WI38 (cell line): ENCODE results near the gene KHK.
A peak's percentile ranks its signal among the peaks of the same experiment; 100 is the strongest.

ENCODE experiments used
- H3K4me3 ChIP-seq: 2 replicates; pipeline ENCODE4 v1.5.1; 2011; ENCODE audit warnings: low read depth, mild to moderate bottlenecking, control low read depth, low read length
- TF ChIP-seq, protein P1 (sequence below): IDR thresholded peaks from 2 replicates; pipeline ENCODE4 v1.5.1; 2012; ENCODE audit warnings: low read depth, mild to moderate bottlenecking, control low read depth, low read length

Gene KHK

DNA sequence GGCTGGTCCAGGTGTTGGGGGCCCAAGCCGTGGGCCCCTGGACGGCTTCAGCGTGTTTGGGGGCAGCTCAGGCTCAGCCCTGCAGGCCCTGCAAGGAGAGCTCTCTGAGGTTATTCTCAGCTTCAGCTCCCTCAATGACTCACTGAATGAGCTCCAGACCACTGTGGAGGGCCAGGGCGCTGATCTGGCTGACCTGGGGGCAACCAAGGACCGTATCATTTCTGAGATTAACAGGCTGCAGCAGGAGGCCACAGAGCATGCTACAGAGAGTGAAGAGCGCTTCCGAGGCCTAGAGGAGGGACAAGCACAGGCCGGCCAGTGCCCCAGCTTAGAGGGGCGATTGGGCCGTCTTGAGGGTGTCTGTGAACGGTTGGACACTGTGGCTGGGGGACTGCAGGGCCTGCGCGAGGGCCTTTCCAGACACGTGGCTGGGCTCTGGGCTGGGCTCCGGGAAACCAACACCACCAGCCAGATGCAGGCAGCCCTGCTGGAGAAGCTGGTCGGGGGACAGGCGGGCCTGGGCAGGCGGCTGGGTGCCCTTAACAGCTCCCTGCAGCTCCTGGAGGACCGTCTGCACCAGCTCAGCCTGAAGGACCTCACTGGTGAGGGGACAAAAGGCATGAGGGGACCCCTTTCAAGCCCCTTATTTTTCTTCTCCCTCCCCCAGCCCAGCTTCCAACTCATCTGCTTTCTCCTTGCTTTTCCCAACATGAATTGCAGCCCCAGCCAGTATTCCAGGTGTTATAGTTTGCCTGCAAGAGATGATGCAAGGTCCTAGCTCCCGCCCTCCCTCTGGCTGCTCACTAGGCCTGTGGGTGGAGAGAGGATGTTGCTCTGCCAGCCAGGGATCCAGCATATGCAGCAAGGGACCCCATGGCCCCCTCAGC lies 2.9 kb upstream of the KHK start:
- no peak overlapping the region for H3K4me3 ChIP-seq
- TF ChIP-seq, protein P1, sequence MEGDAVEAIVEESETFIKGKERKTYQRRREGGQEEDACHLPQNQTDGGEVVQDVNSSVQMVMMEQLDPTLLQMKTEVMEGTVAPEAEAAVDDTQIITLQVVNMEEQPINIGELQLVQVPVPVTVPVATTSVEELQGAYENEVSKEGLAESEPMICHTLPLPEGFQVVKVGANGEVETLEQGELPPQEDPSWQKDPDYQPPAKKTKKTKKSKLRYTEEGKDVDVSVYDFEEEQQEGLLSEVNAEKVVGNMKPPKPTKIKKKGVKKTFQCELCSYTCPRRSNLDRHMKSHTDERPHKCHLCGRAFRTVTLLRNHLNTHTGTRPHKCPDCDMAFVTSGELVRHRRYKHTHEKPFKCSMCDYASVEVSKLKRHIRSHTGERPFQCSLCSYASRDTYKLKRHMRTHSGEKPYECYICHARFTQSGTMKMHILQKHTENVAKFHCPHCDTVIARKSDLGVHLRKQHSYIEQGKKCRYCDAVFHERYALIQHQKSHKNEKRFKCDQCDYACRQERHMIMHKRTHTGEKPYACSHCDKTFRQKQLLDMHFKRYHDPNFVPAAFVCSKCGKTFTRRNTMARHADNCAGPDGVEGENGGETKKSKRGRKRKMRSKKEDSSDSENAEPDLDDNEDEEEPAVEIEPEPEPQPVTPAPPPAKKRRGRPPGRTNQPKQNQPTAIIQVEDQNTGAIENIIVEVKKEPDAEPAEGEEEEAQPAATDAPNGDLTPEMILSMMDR = no peak

DNA sequence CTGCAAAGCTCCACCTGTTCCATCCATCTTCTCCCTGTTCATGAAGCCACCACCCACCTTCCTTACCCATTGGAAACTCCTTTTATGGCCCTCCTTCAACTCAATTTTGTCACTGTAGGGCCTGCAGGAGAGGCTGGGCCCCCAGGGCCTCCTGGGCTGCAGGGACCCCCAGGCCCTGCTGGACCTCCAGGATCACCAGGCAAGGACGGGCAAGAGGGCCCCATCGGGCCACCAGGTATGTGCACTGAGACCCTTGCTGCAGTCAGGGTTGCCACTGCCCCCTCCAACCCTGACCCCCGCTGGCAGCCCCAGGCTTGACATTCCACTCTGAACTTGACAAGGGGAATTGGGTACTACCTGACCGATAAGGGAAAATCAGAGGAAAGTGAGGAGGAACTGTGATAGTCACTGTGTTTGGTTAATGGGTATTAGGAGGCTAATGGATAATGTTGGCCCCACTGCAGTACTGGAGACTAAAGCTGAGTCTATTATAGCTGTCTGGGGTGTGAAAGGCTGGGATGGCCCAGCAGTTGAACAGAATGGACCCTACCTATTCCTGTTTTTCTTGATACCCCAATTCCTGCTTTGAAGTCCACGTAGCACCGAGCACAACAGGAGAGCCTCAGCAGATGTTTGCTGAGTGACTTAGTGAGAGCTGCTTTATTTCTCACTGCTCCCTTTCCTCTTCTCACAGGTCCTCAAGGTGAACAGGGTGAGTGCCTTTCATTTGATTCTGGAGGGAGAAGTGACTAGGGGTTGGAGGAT lies 2.1 kb upstream of the KHK start:
- TF ChIP-seq, protein P1 = no peak
- H3K4me3 ChIP-seq = no peak overlapping the region

DNA sequence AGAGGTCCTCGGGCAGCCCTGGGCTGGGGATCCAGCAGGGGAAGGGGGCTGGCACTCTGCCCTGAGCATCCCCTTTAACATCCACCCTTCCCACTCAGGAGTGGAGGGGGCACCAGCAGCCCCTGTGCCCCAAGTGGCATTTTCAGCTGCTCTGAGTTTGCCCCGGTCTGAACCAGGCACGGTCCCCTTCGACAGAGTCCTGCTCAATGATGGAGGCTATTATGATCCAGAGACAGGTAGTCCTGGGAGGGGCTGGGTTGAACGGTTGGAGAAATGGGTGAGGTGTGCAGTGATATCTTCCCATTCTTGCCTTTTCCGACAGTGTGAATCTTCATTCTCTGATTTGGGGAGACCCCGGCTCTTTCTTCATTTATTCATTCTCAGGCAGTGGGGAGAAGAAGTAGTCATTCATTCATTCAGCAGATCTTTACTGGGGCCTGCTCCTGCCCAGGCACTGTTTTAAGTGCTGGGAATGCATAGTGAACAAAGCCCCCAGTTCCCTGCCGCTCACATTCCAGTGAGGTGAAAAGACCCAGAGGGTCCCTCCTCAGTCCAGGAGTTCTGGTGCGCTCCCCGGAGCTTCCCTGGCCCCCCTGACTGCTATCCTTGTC lies 1.4 kb upstream of the KHK start:
- no peak overlapping the region for H3K4me3 ChIP-seq
- TF ChIP-seq, protein P1 = no peak

DNA sequence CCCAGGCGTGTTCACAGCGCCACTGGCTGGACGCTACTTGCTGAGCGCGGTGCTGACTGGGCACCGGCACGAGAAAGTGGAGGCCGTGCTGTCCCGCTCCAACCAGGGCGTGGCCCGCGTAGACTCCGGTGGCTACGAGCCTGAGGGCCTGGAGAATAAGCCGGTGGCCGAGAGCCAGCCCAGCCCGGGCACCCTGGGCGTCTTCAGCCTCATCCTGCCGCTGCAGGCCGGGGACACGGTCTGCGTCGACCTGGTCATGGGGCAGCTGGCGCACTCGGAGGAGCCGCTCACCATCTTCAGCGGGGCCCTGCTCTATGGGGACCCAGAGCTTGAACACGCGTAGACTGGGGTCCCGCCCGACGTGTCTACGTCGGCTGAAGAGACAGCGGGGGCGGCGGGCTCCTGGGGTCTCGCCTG lies 891 bp upstream of the KHK start:
- no peak overlapping the region for H3K4me3 ChIP-seq

DNA sequence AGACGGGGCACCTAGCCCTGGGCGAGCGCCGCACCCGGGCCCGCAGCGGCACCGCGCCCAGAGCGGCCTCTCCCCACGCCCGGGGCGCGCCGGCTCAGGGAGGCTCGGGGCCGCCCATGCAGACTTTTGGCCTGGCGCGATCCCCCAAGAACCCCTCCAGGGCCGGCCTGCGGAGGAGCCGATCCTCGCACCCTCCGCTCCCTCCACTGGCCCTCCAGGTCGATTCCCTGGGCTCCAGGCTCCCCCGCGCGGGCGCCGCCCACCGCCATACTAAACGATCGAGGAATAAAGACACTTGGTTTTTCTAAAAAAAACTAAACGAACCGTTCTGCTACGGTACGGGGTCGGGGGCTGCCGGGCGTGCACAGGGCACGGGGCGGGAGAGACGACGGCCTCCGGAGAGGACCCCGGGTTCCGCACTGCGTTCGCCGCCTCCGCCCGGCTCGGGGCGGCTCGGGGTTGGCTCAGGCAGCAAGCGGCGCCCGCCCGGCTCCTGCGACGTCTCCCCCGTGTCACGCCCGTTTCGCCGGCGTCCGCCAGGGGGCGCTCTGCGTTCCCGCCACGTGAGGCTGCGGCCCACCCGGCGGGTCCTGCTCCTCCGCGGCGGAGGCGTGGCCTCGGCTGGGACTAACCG lies 365 bp upstream of the KHK start:
- H3K4me3 ChIP-seq = peak overlapping the region; percentile 51
- TF ChIP-seq, protein P1 = peak; percentile 49

More for the DNA sequence above, 891 bp upstream of the KHK start:
- TF ChIP-seq, protein P1 = no peak

DNA sequence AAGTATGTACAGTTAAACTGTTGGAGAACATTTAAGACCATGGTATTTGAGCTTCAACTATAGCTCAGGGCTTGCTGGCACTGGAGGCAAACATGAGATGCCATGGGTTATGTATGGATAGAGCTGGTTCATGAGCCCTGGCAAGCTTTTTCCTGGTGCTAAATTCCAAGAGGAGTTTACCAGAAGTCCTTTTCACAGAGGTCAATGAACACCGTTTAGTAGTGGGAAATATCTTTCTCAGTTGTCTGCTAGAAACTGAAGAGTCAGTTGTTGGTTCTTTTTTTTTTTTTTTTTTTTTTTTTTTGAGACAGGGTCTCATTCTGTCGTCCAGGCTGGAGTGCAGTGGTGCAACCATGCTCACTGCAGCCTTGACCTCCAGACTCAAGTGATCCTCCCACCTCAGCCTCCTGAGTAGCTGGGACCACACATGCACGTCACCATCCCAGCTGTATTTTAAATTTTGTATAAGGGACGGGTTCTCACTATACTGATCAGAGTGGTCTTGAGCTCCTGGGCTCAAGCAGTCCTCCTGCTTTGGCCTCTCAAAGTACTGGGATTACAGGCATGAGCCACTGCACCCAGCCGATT lies 1.3 kb downstream of the KHK start:
- H3K4me3 ChIP-seq = no peak overlapping the region
- TF ChIP-seq, protein P1 = no peak
